GM23248 (cell line): ENCODE measurements around the gene GMCL2. TPM values are rescaled to one million over a fixed set of nuclear protein-coding genes. Genes with fewer than 3 reads are reported as not detected.

Source experiments
- DNase-seq: peaks from one replicate; pipeline ENCODE4 v3.0.0-alpha.2; 2015
- H2AFZ ChIP-seq: fragments of 200-600 bp; sonication (generic); 2 replicates; pipeline ENCODE4 v1.6.1; 2016; ENCODE audit warnings: antibody characterized with exemption
- H3F3A ChIP-seq: fragments of 200-600 bp; sonication (generic); 2 replicates; pipeline ENCODE4 v1.6.1; 2016; ENCODE audit warnings: mild to moderate bottlenecking, antibody characterized with exemption, mixed run types; ENCODE audit not compliant: insufficient read depth
- H3K27ac ChIP-seq: fragments of 200-600 bp; sonication (generic); 2 replicates; pipeline ENCODE4 v1.5.1; 2016; ENCODE audit warnings: mild to moderate bottlenecking
- H3K27me3 ChIP-seq: fragments of 200-600 bp; sonication (generic); replicated peaks from 2 replicates; pipeline ENCODE4 v1.6.1; 2016; ENCODE audit warnings: mild to moderate bottlenecking; ENCODE audit not compliant: insufficient read depth
- H3K36me3 ChIP-seq: fragments of 200-600 bp; sonication (generic); 2 replicates; pipeline ENCODE4 v1.6.1; 2016; ENCODE audit warnings: low read depth, mild to moderate bottlenecking
- H3K4me1 ChIP-seq: fragments of 200-600 bp; sonication (generic); 2 replicates; pipeline ENCODE4 v1.6.1; 2016; ENCODE audit warnings: mild to moderate bottlenecking; ENCODE audit not compliant: insufficient read depth
- H3K4me2 ChIP-seq: fragments of 200-600 bp; sonication (generic); one replicate; pipeline ENCODE4 v1.6.1; 2016; ENCODE audit warnings: mild to moderate bottlenecking; ENCODE audit not compliant: unreplicated experiment
- H3K4me3 ChIP-seq: fragments of 200-600 bp; sonication (generic); 2 replicates; pipeline ENCODE4 v1.5.1; 2016; ENCODE audit warnings: mild to moderate bottlenecking
- H3K79me2 ChIP-seq: fragments of 200-600 bp; sonication (generic); 2 replicates; pipeline ENCODE4 v1.6.1; 2016; ENCODE audit warnings: mild to moderate bottlenecking; ENCODE audit not compliant: insufficient read depth
- H3K9ac ChIP-seq: fragments of 200-600 bp; sonication (generic); 2 replicates; pipeline ENCODE4 v1.6.1; 2016; ENCODE audit warnings: mild to moderate bottlenecking
- H3K9me2 ChIP-seq: fragments of 200-600 bp; sonication (generic); 2 replicates; pipeline ENCODE4 v1.6.1; 2016; ENCODE audit warnings: mixed run types, mild to moderate bottlenecking, moderate library complexity; ENCODE audit not compliant: insufficient read depth
- H3K9me3 ChIP-seq: fragments of 200-600 bp; sonication (generic); one replicate; pipeline ENCODE4 v1.6.1; 2017; ENCODE audit warnings: low read depth
- H4K20me1 ChIP-seq: fragments of 200-600 bp; sonication (generic); 2 replicates; pipeline ENCODE4 v1.6.0; 2016; ENCODE audit not compliant: insufficient read depth
- EZH2 ChIP-seq: fragments of 200-600 bp; sonication (generic); IDR thresholded peaks from 2 replicates; pipeline ENCODE4 v1.6.1; 2018; ENCODE audit warnings: antibody characterized with exemption, mild to moderate bottlenecking; ENCODE audit not compliant: insufficient read depth, poor library complexity, severe bottlenecking
- EZH2phosphoT487 ChIP-seq: fragments of 200-600 bp; sonication (generic); IDR thresholded peaks from 2 replicates; pipeline ENCODE4 v1.6.1; 2018; ENCODE audit warnings: antibody characterized with exemption, moderate library complexity, mild to moderate bottlenecking, low read depth; ENCODE audit not compliant: insufficient read depth
- WGBS, 2 experiments: methylation state at CpG; one replicate each; pipeline ENCODE4 v1.1.6; 2015 to 2017; ENCODE audit warnings: low lambda C conversion rate in 2 of 2, low coverage in 1 of 2; ENCODE audit errors: missing lambda C conversion rate in 2 of 2; 5-methylcytosine and 5-hydroxymethylcytosine counted together
- in situ Hi-C: fragments of 300-500 bp; cut with MboI; formaldehyde crosslinking; loops from 2 replicates; pipeline ENCODE4 v1.15.0; 2020
- polyA plus RNA-seq: library from polyadenylated mRNA; unstranded; fragments of >200 nt; fragmentation: Nextera tagmentation; extraction: Ambion mirVana; gene quantifications from 2 replicates; pipeline ENCODE4 v1.2.1, GENCODE V29; 2016
- total RNA-seq: library from RNA; depleted of rRNA; stranded (reverse); fragments of >200 nt; shearing (Covaris generic); gene quantifications from 2 replicates; pipeline ENCODE4 v1.2.3, GENCODE V29; 2014

The GMCL2 gene
- total and polyA plus RNA-seq, 2 experiments from 2014 or later, result not detected

GRCh38 chr5:178213748-178214151 lies 26.6 kb upstream of the GMCL2 start:
- peaks cover 41% of the 10 kb centered on the region; the same call in 1 of the 2 replicates for H3K36me3 ChIP-seq
- TF ChIP-seq EZH2phosphoT487 (no peak), EZH2 (no peak)
- peaks cover 44% of the 10 kb centered on the region for H3F3A ChIP-seq
- peaks cover 38% of the 10 kb centered on the region for H3K79me2 ChIP-seq
- no peaks in the 10 kb centered on the region for H3K4me1 ChIP-seq
- no peak overlapping the region for H3K4me3 ChIP-seq
- no peak overlapping the region for H3K9ac ChIP-seq
- H3K9me2 ChIP-seq, result no peaks in the 10 kb centered on the region
- in situ Hi-C loops, result no loop called here
- no peak for DNase-seq
- H4K20me1 ChIP-seq, result no peaks in the 10 kb centered on the region
- no peak overlapping the region for H3K27ac ChIP-seq
- no peaks in the 10 kb centered on the region for H3K9me3 ChIP-seq
- no peak overlapping the region for H3K4me2 ChIP-seq
- no peak overlapping the region for H2AFZ ChIP-seq
- no peaks in the 10 kb centered on the region for H3K27me3 ChIP-seq
- 80 to 85% methylated on average over 8 of the region's 8 CpGs for WGBS, 2 experiments

- Histone ChIP-seq H3K4me1 (no peaks in the 10 kb centered on the region), H3K4me2 (no peak overlapping the region), H3K36me3 (peaks cover 48% of the 10 kb centered on the region; the same call in 1 of the 2 replicates), H3F3A (peaks cover 45% of the 10 kb centered on the region), H4K20me1 (peaks cover under 1% of the 10 kb centered on the region; the same call in 1 of the 2 replicates), H3K9me2 (no peaks in the 10 kb centered on the region), H3K4me3 (no peak overlapping the region), H2AFZ (no peak overlapping the region), H3K9me3 (no peaks in the 10 kb centered on the region), H3K27ac (no peak overlapping the region), H3K9ac (no peak overlapping the region), H3K27me3 (no peaks in the 10 kb centered on the region), H3K79me2 (peaks cover 40% of the 10 kb centered on the region)
- no peak for DNase-seq
- no peak for TF ChIP-seq EZH2phosphoT487
- no peak for TF ChIP-seq EZH2
- WGBS, 2 experiments, result 70 to 77% methylated on average over 4 of the region's 4 CpGs
- in situ Hi-C loops, result no loop called here
Measured at GRCh38 chr5:178213003-178213461, 25.9 kb upstream of the GMCL2 start.

GRCh38 chr5:178212241-178213002 lies 25.3 kb upstream of the GMCL2 start:
- Histone ChIP-seq H3K9me3 (no peaks in the 10 kb centered on the region), H3K36me3 (peaks cover 54% of the 10 kb centered on the region; the same call in 1 of the 2 replicates), H3K4me1 (no peaks in the 10 kb centered on the region), H3K27me3 (no peaks in the 10 kb centered on the region), H3K27ac (no peak overlapping the region), H3K9me2 (no peaks in the 10 kb centered on the region), H2AFZ (no peak overlapping the region), H3K4me2 (no peak overlapping the region), H3K79me2 (peaks cover 46% of the 10 kb centered on the region), H3F3A (peaks cover 51% of the 10 kb centered on the region), H4K20me1 (peaks cover 6% of the 10 kb centered on the region), H3K9ac (no peak overlapping the region), H3K4me3 (no peak overlapping the region)
- TF ChIP-seq EZH2, result no peak
- no peak for TF ChIP-seq EZH2phosphoT487
- DNase-seq, result no peak
- WGBS, 2 experiments, result 79 to 86% methylated on average over 3 of the region's 3 CpGs
- in situ Hi-C loops, result no loop called here

- WGBS, 2 experiments, result 66 to 72% methylated on average over 8 of the region's 8 CpGs
- H2AFZ ChIP-seq, result no peak overlapping the region
- peaks cover 9% of the 10 kb centered on the region; the same call in 1 of the 2 replicates for H3K4me1 ChIP-seq
- peaks cover 58% of the 10 kb centered on the region; the same call in 1 of the 2 replicates for H3K36me3 ChIP-seq
- no peak overlapping the region for H3K9ac ChIP-seq
- no peaks in the 10 kb centered on the region for H3K9me3 ChIP-seq
- H3K79me2 ChIP-seq, result peaks cover 56% of the 10 kb centered on the region
- H3K9me2 ChIP-seq, result no peaks in the 10 kb centered on the region
- H3F3A ChIP-seq, result peaks cover 57% of the 10 kb centered on the region
- in situ Hi-C loops, result no loop called here
- no peak overlapping the region for H3K4me3 ChIP-seq
- TF ChIP-seq EZH2 (no peak), EZH2phosphoT487 (no peak)
- no peak for DNase-seq
- no peaks in the 10 kb centered on the region for H3K27me3 ChIP-seq
- H3K27ac ChIP-seq, result no peak overlapping the region
- H4K20me1 ChIP-seq, result peaks cover 15% of the 10 kb centered on the region
- H3K4me2 ChIP-seq, result no peak overlapping the region
Measured at GRCh38 chr5:178211095-178212048, 24.2 kb upstream of the GMCL2 start.
